ENCODE results near the gene FHIT. TPM values are rescaled to one million over a fixed set of nuclear protein-coding genes. Genes with fewer than 3 reads are reported as not detected.

Gene FHIT
- total and polyA plus RNA-seq, 4 donors, result 2.6 to 21.3 (median 8.7) TPM

GRCh38 chr3:60430205-60430604, 821.0 kb downstream of the FHIT start:
- no peaks in the 10 kb centered on the region for H3K36me3 ChIP-seq (ENCODE audit: control insufficient read depth in 4 of 4, insufficient read depth in 4 of 4, low read length in 4 of 4)
- no peak overlapping the region for H3K27ac ChIP-seq (ENCODE audit: low read depth in 1 of 2, low read length in 1 of 2)
- no peak for TF ChIP-seq CTCF (IDR thresholded peaks at IDR 0.05; ENCODE audit: control extremely low read depth, extremely low read depth)
- peaks cover 0 to 2% (median 0%) of the 10 kb centered on the region in 5 donors for H3K4me1 ChIP-seq (ENCODE audit: control insufficient read depth in 5 of 5, insufficient read depth in 5 of 5, low read length in 5 of 5)
- no peak overlapping the region for H3K9ac ChIP-seq (ENCODE audit: insufficient read depth in 1 of 2, low read length in 2 of 2)
- no peaks in the 10 kb centered on the region for H3K9me3 ChIP-seq (ENCODE audit: control insufficient read depth in 4 of 4, insufficient read depth in 3 of 4, low read length in 3 of 4)
- DNase-seq (no peak), ATAC-seq (ENCODE audit: insufficient read depth, low FRiP score) (no peak)
- WGBS, 2 donors, result 79 to 81% methylated on average over 1 of the region's 1 CpG
- H3K4me3 ChIP-seq, result no peak overlapping the region
- peaks cover 0 to 4% (median 0%) of the 10 kb centered on the region in 3 donors for H3K27me3 ChIP-seq (ENCODE audit: control insufficient read depth in 3 of 3, insufficient read depth in 3 of 3, low read length in 2 of 3)

- Histone ChIP-seq H3K27ac (ENCODE audit: low read depth in 1 of 2, low read length in 1 of 2) (no peak overlapping the region), H3K4me1 (ENCODE audit: control insufficient read depth in 5 of 5, insufficient read depth in 5 of 5, low read length in 5 of 5) (peaks cover 0 to 2% (median 0%) of the 10 kb centered on the region in 5 donors), H3K9ac (ENCODE audit: insufficient read depth in 1 of 2, low read length in 2 of 2) (no peak overlapping the region), H3K27me3 (ENCODE audit: control insufficient read depth in 3 of 3, insufficient read depth in 3 of 3, low read length in 2 of 3) (peaks cover 0 to 4% (median 2%) of the 10 kb centered on the region in 3 donors), H3K36me3 (ENCODE audit: control insufficient read depth in 4 of 4, insufficient read depth in 4 of 4, low read length in 4 of 4) (no peaks in the 10 kb centered on the region), H3K9me3 (ENCODE audit: control insufficient read depth in 4 of 4, insufficient read depth in 3 of 4, low read length in 3 of 4) (no peaks in the 10 kb centered on the region), H3K4me3 (no peak overlapping the region)
- WGBS, 2 donors, result 94 to 95% methylated on average over 5 of the region's 5 CpGs
- TF ChIP-seq CTCF (IDR thresholded peaks at IDR 0.05; ENCODE audit: control extremely low read depth, extremely low read depth), result no peak
- DNase-seq (no peak), ATAC-seq (ENCODE audit: insufficient read depth, low FRiP score) (no peak)
Observed at GRCh38 chr3:60427109-60427508, 824.1 kb downstream of the FHIT start.

- ATAC-seq (ENCODE audit: insufficient read depth, low FRiP score) (no peak), DNase-seq (no peak)
- H3K36me3 ChIP-seq (ENCODE audit: control insufficient read depth in 4 of 4, insufficient read depth in 4 of 4, low read length in 4 of 4), result no peaks in the 10 kb centered on the region
- no peak overlapping the region for H3K27ac ChIP-seq (ENCODE audit: low read depth in 1 of 2, low read length in 1 of 2)
- no peak overlapping the region for H3K9ac ChIP-seq (ENCODE audit: insufficient read depth in 1 of 2, low read length in 2 of 2)
- peaks cover 0 to 4% (median 2%) of the 10 kb centered on the region in 3 donors for H3K27me3 ChIP-seq (ENCODE audit: control insufficient read depth in 3 of 3, insufficient read depth in 3 of 3, low read length in 2 of 3)
- no peak for TF ChIP-seq CTCF (IDR thresholded peaks at IDR 0.05; ENCODE audit: control extremely low read depth, extremely low read depth)
- 91 to 94% methylated on average over 2 of the region's 2 CpGs for WGBS, 2 donors
- H3K4me1 ChIP-seq (ENCODE audit: control insufficient read depth in 5 of 5, insufficient read depth in 5 of 5, low read length in 5 of 5), result peaks cover 0 to 2% (median 0%) of the 10 kb centered on the region in 5 donors
- H3K4me3 ChIP-seq, result no peak overlapping the region
- H3K9me3 ChIP-seq (ENCODE audit: control insufficient read depth in 4 of 4, insufficient read depth in 3 of 4, low read length in 3 of 4), result no peaks in the 10 kb centered on the region
Observed at GRCh38 chr3:60424942-60425341, 826.3 kb downstream of the FHIT start.

GRCh38 chr3:60424034-60424433, 827.2 kb downstream of the FHIT start:
- 82 to 88% methylated on average over 3 of the region's 3 CpGs for WGBS, 2 donors
- peaks cover 0 to 2% (median 0%) of the 10 kb centered on the region in 5 donors for H3K4me1 ChIP-seq (ENCODE audit: control insufficient read depth in 5 of 5, insufficient read depth in 5 of 5, low read length in 5 of 5)
- no peaks in the 10 kb centered on the region for H3K9me3 ChIP-seq (ENCODE audit: control insufficient read depth in 4 of 4, insufficient read depth in 3 of 4, low read length in 3 of 4)
- H3K36me3 ChIP-seq (ENCODE audit: control insufficient read depth in 4 of 4, insufficient read depth in 4 of 4, low read length in 4 of 4), result no peaks in the 10 kb centered on the region
- no peak overlapping the region for H3K27ac ChIP-seq (ENCODE audit: low read depth in 1 of 2, low read length in 1 of 2)
- peaks cover 0 to 4% (median 2%) of the 10 kb centered on the region in 3 donors for H3K27me3 ChIP-seq (ENCODE audit: control insufficient read depth in 3 of 3, insufficient read depth in 3 of 3, low read length in 2 of 3)
- H3K9ac ChIP-seq (ENCODE audit: insufficient read depth in 1 of 2, low read length in 2 of 2), result no peak overlapping the region
- TF ChIP-seq CTCF (IDR thresholded peaks at IDR 0.05; ENCODE audit: control extremely low read depth, extremely low read depth), result no peak
- DNase-seq (no peak), ATAC-seq (ENCODE audit: insufficient read depth, low FRiP score) (no peak)
- no peak overlapping the region for H3K4me3 ChIP-seq

Measured in lung (tissue), 12 donors.